Stimulated activated CD4-positive, alpha-beta T cell treated with anti-CD3 and anti-CD28 coated beads, Interleukin-1b, Interleukin-23, amount 100 ng/mL, for 24 hours (primary cell): Measurements from ENCODE around the gene SORCS3.

Experiments used
- DNase-seq, 4 experiments: peaks; one replicate each; pipeline ENCODE4 v3.0.0-alpha.2; 2020; ENCODE audit warnings: low read depth in 4 of 4, low spot score in 1 of 4

The SORCS3 gene

GRCh38 chr10:104774234-104774633 lies 133.1 kb downstream of the SORCS3 start:
- no peak for DNase-seq

DNA sequence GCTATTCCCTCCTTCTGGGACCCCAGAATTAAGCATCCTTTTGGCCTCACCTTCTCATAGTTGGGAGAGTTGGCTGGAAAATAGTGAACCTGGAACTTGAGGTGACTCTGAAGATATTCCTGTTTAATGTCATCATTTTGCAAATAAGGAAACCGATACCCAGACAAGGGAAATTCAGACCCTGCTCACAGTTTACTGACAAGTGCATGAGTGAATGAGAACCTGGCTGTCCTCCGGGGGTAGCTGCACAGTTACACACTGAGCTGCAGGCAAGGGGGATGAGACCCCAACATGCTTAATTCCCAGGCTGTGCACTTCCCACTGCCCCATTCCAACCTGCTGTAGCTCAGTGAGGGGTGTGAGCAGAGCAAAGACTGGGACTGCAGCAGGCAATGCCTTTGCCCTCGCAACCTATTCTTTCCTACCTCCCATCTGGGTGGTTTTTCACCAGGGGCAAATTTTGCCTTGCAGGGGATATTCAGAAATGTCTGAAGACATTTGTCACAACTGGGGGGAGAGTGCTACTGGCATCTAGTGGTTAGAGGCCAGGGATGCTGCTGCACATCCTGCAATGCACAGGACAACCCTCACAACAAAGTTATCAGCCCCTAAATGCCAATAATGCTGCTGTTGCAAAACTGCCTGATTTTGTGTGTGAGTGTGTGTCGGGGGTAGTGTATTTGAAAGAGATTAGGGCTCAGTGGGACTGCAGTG lies 136.2 kb downstream of the SORCS3 start:
- no peak for DNase-seq

DNA sequence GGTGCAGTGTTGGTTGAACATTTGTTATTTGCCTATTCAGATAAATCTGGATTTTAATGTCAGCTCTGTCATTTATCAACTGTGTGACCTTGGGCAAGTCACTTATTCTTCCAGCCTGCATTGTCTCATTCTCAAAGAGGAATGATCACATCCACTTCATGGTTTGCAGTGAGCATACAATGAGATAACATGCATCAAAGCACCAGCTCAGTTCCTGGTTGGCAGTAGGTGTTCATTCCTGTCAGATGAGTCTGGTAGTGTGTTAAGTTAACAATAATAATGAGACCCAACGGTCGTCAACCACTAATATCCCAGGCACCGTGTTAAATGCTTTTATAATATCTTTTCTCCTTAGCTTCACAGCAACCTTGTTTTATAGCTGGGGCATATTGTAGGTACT lies 137.3 kb downstream of the SORCS3 start:
- no peak for DNase-seq

DNA sequence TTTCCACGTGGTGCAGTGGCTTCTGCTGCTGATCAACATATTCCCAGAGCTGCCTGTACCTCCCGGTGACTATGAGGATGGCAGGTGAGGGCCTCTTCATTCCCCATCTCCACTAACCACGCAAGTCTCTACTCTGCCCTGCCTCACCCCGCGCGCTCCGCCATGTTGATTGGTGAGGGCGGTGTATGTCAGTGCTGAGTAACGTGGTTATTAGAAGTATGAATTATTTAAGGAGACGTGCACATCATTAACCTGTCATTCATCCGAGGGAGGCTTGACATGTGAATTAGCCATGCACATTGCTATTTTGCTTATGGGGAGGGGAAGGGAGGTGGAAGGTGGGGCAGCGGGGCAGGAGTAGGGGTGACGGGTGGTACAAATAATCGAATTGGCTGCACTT lies 138.6 kb downstream of the SORCS3 start:
- no peak for DNase-seq

DNA sequence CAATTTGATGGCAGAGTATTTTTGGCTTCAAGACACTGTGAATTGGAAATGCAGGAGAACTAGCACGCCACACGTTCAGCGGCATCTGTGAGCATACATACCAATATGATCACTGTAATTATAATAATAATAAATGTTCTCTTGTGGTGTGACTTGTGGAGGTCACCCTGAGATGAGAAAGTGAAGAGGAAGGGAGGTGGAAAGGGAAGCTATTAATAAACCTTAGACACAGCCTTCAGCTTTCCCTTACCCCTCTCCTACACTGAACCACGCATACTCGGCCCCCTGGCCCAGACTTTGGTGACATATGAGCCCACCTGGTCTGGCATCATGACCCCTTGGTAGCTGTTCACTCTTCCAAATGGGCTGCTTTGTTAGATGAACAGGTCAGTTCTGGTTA lies 139.1 kb downstream of the SORCS3 start:
- no peak for DNase-seq

- DNase-seq, result no peak
Measured at GRCh38 chr10:104780946-104781595, 140.0 kb downstream of the SORCS3 start.

GRCh38 chr10:104784452-104784851 lies 143.4 kb downstream of the SORCS3 start:
- DNase-seq, result no peak

DNA sequence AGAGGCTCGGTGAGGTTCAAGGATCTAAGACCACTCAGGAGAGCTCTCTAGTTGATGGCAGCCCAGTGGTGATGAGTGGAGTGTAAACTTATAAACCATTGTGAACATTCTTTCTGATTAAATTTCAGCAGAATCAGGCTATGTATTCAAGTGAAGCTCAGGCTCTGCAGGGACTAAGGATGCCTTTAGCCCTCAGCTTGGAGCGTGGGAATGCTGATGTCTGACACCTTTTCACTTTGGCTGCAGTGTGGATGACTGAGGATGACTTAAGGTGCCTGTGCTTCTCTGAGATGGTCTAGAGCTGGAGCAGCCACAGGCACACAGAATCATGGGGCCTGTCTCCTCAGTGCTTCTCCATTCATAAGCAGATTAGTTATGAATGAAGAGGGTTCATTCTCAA lies 150.4 kb downstream of the SORCS3 start:
- DNase-seq, result no peak

- no peak for DNase-seq
Measured at GRCh38 chr10:104795411-104795810, 154.3 kb downstream of the SORCS3 start.

DNA sequence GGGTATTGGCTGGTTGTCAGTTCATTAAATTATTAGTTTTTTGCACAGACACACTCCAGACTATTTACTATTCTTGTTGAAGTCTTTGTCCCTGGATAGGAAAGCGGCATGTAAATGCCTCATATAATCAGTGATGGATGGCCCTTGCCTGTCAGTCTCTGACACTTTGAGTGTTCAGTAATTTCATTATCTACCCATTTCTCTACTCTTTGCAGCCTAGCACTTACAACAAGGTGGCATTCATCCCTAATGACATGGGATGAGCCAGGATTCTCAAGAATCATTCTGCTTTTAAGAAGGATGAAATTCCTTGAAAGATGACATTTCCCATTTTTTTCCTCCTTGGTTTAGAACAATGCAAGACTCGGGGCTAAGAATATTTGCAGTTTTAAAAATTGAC lies 155.7 kb downstream of the SORCS3 start:
- no peak for DNase-seq

- DNase-seq, result no peak
Measured at GRCh38 chr10:104802941-104803340, 161.9 kb downstream of the SORCS3 start.

DNA sequence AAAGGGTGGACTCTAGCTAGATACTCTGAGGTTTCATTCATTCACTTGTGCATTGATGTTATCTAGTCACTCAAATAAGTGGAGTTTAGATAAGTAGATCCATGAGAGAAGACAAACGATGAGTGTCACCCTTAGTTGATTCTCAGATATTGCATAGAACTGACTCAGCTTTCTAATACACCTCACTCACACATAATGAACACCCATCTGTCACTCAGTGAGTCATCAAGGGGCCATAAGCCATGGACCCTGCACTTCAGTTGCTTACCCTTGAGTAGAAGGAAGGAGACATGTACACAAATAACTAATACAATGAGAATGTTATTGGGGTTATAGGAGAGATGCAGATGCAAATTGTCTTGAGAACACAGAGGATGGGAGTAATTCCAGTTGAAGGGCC lies 163.8 kb downstream of the SORCS3 start:
- DNase-seq, result no peak

GRCh38 chr10:104806801-104807200 lies 165.7 kb downstream of the SORCS3 start:
- DNase-seq, result no peak

- DNase-seq, result no peak
Measured at GRCh38 chr10:104807581-104808310, 166.7 kb downstream of the SORCS3 start.

DNA sequence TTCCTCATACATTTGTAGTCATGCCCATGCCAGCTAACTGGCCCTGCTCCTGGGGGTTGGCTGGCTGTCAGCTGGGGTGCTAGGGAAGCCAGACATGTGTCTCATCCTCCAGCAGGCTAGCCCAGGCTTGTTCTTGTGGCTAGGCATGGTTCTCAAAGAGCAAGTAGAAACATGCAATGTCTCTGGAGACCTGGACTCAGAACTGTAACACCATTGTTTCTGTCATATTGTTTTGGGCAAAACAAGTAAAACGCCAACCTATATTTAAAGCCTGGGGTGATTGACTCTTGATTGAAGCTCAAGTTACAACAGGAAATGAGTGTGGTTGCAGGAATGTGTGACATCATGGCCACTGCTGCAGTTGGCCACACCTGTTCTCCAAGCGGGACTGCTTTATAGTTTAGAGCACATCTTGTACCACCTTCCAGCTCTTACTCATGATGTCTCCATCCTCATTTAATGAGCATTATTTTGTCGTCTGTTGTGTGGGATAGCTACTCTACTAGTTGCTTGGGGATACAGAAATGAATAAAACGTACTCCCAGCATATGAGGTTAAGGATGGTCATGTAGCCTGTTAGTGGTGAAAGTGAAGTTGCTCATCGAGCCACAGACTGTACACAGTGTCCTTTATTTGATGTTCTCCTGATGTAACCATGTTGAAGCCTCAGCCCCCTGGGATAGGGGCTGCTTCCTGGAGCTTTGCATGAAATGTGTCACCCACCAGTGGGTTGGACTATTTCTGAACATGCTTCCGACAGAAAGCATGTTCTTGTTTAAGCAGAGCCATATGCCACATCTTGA lies 168.4 kb downstream of the SORCS3 start:
- no peak for DNase-seq

DNA sequence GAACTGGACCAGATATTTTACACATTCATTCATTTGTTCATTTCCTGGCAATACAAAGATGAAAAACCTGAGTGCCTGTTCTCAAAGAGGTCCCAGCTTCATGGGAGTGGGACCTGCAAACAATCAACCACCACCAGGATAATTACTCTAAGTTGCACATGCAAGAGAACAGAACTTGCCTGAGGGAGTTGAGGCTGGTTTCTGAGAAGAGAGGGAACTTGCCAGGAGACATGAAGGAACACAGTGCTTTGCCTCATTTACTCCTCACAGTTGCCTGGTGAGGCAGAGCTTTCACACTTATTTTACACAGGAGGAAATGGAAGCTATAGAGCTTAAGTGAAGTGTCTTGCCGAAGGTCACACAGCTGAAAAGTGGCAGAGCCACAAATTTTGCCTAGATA lies 170.1 kb downstream of the SORCS3 start:
- DNase-seq, result no peak

GRCh38 chr10:104816501-104816900 lies 175.4 kb downstream of the SORCS3 start:
- no peak for DNase-seq

DNA sequence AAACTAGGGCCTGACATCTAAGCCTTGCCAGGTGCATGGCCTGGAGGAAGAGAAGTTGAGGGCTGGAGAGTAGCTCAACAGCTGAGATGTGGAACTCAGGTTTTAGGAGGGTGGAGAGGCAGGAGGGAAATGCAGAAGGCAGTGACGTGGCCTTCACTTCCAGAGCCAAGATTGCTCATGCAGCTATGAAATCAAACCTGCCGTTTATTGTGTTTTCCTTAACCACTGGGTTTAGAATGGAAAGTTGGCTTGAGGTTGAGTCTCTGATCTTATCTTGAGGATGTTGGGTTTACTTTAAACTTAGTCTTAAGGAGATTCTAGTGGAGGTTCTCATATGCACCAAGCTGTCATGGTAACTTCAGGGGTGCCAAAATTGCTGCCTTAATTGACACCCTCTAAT lies 178.6 kb downstream of the SORCS3 start:
- no peak for DNase-seq

- DNase-seq, result no peak
Measured at GRCh38 chr10:104822088-104822487, 181.0 kb downstream of the SORCS3 start.

GRCh38 chr10:104824380-104825006 lies 183.4 kb downstream of the SORCS3 start:
- DNase-seq, result no peak

DNA sequence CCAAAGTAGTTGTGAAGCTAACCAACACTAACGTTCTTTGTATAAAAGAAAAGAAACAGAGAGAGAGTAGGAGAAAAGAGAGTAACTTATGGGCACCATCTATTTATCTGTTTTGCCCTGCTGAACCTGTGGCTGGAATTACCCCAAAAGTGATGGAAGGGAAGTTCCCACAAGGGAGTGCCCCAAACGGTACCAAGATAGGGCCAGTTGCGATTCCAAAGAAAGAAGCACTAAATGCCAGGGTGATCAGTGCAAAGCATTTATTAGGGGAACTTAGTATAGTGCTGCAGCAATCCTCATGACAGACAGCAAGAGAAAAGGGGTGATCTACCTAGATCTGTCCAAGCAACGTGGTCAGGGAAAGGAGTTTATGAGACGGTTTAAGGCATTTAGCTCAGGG lies 190.2 kb downstream of the SORCS3 start:
- no peak for DNase-seq
